Sigmoid colon (tissue), 7 donors: Measurements from ENCODE around the gene CCT2. TPM values are rescaled to one million over a fixed set of nuclear protein-coding genes. Genes with fewer than 3 reads are reported as not detected.

Experiments used
- DNase-seq: peaks from one replicate; pipeline ENCODE4 v3.0.0-alpha.2; 2019
- H3K27ac ChIP-seq, 4 donors: fragments of 200-600 bp; sonication (generic); one replicate each; pipeline ENCODE4 v1.5.1; 2016 to 2019; ENCODE audit warnings: mild to moderate bottlenecking in 1 of 4
- H3K27me3 ChIP-seq, 3 donors: fragments of 200-600 bp; sonication (generic); one replicate each; pipeline ENCODE4 v1.5.1; 2019; ENCODE audit warnings: mild to moderate bottlenecking in 1 of 3
- H3K36me3 ChIP-seq, 4 donors: fragments of 200-600 bp; sonication (generic); one replicate each; pipeline ENCODE4 v1.5.1; 2016 to 2019
- H3K4me1 ChIP-seq, 4 donors: fragments of 200-600 bp; sonication (generic); one replicate each; pipeline ENCODE4 v1.5.1; 2017 to 2019
- H3K4me3 ChIP-seq, 4 donors: fragments of 200-600 bp; sonication (generic); one replicate each; pipeline ENCODE4 v1.5.1; 2017 to 2019; ENCODE audit warnings: mild to moderate bottlenecking in 2 of 4, moderate library complexity in 1 of 4
- H3K9me3 ChIP-seq, 4 donors: fragments of 200-600 bp in 3 of 4; sonication (generic) in 3 of 4; one replicate each; pipeline versions ENCODE4 v1.5.1 to v1.6.1; 2013 to 2019
- EP300 ChIP-seq, 4 donors: sonication (generic); formaldehyde crosslinking; IDR thresholded peaks; one replicate each; pipeline ENCODE4 v1.6.1; 2017; ENCODE audit warnings: antibody characterized with exemption in 4 of 4
- POLR2A ChIP-seq, 2 donors: fragments of 450-650 bp; IDR thresholded peaks; one replicate each; pipeline ENCODE4 v1.6.1; 2016; ENCODE audit warnings: antibody characterized with exemption in 2 of 2, mild to moderate bottlenecking in 2 of 2, moderate library complexity in 2 of 2
- POLR2AphosphoS5 ChIP-seq, 4 donors: sonication (generic); formaldehyde crosslinking; IDR thresholded peaks; one replicate each; pipeline ENCODE4 v1.6.1; 2017; ENCODE audit warnings: antibody characterized with exemption in 4 of 4
- WGBS, 2 donors: extraction: QIAGEN DNeasy Blood & Tissue Kit; methylation state at CpG; one replicate each; pipeline ENCODE4 v1.1.7; 2013; 5-methylcytosine and 5-hydroxymethylcytosine counted together
- intact Hi-C: fragments of 100-400 bp; cut with DNase I; formaldehyde crosslinking; loops from one replicate; pipeline ENCODE4 v1.15.1; 2023
- polyA plus RNA-seq, 3 donors: library from polyadenylated mRNA; stranded (reverse); fragments of 200-250 nt; gene quantifications; one replicate each; pipeline ENCODE4 v1.2.3, GENCODE V29; 2013
- total RNA-seq, 4 donors: library from RNA; depleted of rRNA; stranded (reverse); fragments of >200 nt; gene quantifications; one replicate each; pipeline ENCODE4 v1.1.0, GENCODE V29; 2016
- TF ChIP-seq, protein P1 (sequence below), 4 experiments: fragments of 450-650 bp in 3 of 4; fragments of 200-600 bp in 1 of 4; IDR thresholded peaks; one replicate each; pipeline ENCODE4 v1.5.1; 2016 to 2019; ENCODE audit warnings: antibody characterized with exemption in 4 of 4, mild to moderate bottlenecking in 3 of 4, moderate library complexity in 2 of 4
- donor health status: healthy with polysubstance abuse.
- donor health status: Bipolar disorder and iron deficiency.
- donor health status: healthy.

Gene CCT2
- total and polyA plus RNA-seq, 7 donors, result 79.9 to 126 (median 120) TPM

DNA sequence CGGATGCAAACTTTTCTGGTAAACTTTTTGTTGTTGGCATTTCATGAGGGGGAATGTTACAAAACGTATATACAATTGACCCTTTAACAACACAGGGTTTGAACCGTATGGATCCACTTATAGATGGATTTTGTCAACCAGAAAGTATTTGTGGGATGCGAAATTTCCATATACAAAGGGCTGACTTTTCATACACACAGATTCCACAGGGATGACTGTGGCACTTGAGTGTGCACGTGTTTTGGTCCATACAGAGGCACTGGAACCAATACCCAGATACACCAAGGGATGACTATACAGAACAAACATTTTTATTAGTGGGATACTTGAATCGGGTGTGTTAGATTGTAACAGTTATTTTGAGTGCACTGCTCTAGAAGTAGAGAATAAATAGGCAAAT lies 29.8 kb upstream of the CCT2 start:
- Histone ChIP-seq H3K4me1 (peaks cover 0 to 32% (median 13%) of the 10 kb centered on the region in 4 donors), H3K4me3 (no peak overlapping the region), H3K9me3 (no peaks in the 10 kb centered on the region), H3K36me3 (no peaks in the 10 kb centered on the region), H3K27ac (peak overlapping the region in 3 of 4 donors; percentile 28 to 57 (median 54)), H3K27me3 (no peaks in the 10 kb centered on the region)
- intact Hi-C loops, result no loop called here
- DNase-seq, result no peak
- no peak for TF ChIP-seq EP300 (IDR thresholded peaks at IDR 0.05)
- no peak for TF ChIP-seq POLR2A (IDR thresholded peaks at IDR 0.05)
- TF ChIP-seq, protein P1, sequence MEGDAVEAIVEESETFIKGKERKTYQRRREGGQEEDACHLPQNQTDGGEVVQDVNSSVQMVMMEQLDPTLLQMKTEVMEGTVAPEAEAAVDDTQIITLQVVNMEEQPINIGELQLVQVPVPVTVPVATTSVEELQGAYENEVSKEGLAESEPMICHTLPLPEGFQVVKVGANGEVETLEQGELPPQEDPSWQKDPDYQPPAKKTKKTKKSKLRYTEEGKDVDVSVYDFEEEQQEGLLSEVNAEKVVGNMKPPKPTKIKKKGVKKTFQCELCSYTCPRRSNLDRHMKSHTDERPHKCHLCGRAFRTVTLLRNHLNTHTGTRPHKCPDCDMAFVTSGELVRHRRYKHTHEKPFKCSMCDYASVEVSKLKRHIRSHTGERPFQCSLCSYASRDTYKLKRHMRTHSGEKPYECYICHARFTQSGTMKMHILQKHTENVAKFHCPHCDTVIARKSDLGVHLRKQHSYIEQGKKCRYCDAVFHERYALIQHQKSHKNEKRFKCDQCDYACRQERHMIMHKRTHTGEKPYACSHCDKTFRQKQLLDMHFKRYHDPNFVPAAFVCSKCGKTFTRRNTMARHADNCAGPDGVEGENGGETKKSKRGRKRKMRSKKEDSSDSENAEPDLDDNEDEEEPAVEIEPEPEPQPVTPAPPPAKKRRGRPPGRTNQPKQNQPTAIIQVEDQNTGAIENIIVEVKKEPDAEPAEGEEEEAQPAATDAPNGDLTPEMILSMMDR (IDR thresholded peaks at IDR 0.05), result no peak
- no peak for TF ChIP-seq POLR2AphosphoS5 (IDR thresholded peaks at IDR 0.05)
- WGBS, 2 donors, result 77 to 79% methylated on average over 6 of the region's 6 CpGs

DNA sequence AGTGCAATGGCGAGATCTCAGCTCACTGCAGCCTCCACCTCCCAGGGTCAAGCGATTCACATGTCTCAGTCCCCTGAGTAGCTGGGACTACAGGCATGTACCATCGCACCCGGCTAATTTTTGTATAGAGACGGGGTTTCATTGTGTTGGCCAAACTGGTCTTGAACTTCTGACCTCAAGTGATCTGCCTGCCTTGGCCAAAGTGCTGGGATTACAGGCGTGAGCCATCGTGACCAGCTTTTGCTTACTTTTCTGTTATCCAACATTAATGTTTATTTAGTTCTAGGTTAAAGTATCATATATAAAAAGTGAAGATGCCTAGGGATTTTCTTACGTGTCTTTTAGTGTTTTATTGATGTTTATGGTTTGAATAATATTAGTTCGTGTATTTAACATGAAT lies 28.9 kb upstream of the CCT2 start:
- H3K4me1 ChIP-seq, result peaks cover 0 to 32% (median 13%) of the 10 kb centered on the region in 4 donors
- 71 to 85% methylated on average over 9 of the region's 9 CpGs for WGBS, 2 donors
- intact Hi-C loops, result no loop called here
- no peaks in the 10 kb centered on the region for H3K9me3 ChIP-seq
- DNase-seq, result no peak
- H3K27ac ChIP-seq, result peak overlapping the region in 2 of 4 donors; percentile 54 to 57
- no peak overlapping the region for H3K4me3 ChIP-seq
- no peaks in the 10 kb centered on the region for H3K36me3 ChIP-seq
- TF ChIP-seq, protein P1 (IDR thresholded peaks at IDR 0.05), result no peak
- no peak for TF ChIP-seq EP300 (IDR thresholded peaks at IDR 0.05)
- no peak for TF ChIP-seq POLR2AphosphoS5 (IDR thresholded peaks at IDR 0.05)
- H3K27me3 ChIP-seq, result no peaks in the 10 kb centered on the region

DNA sequence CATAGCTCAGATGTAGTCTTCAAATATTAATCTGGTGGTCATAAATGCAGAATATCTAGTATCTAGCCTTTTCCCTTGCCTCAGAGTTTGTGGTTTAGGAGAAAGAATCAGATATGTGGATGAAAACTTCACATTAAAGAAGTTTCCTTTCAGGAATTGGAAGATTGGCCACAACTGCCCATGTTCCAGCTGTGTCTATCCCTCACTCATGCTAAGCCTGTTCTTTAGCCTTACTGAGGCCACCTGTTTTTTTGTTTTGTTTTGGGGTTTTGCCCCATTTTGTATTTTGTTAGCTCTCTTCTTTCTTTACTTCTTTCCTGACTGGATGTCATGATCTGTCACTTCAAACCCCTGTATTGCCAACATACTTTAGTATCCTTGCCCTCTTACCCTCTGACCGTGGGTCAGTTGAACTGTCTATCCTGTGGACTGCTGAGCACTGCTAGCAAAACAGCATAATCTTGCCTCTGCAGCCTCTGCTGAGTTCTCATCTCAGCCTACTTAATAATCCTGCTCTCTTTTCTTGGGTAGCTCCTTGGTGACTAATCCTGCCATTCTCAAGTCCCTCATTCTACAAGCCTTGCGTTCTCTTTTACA lies 22.0 kb upstream of the CCT2 start:
- H3K27me3 ChIP-seq, result no peaks in the 10 kb centered on the region
- H3K4me3 ChIP-seq, result no peak overlapping the region
- intact Hi-C loops, result no loop called here
- H3K9me3 ChIP-seq, result no peaks in the 10 kb centered on the region
- TF ChIP-seq, protein P1 (IDR thresholded peaks at IDR 0.05), result no peak
- no peak for TF ChIP-seq EP300 (IDR thresholded peaks at IDR 0.05)
- no peak for TF ChIP-seq POLR2A (IDR thresholded peaks at IDR 0.05)
- no peak for TF ChIP-seq POLR2AphosphoS5 (IDR thresholded peaks at IDR 0.05)
- DNase-seq, result no peak
- 96% methylated on average over 2 of the region's 2 CpGs for WGBS, 2 donors
- H3K27ac ChIP-seq, result no peak overlapping the region
- H3K4me1 ChIP-seq, result no peaks in the 10 kb centered on the region
- peaks cover 0 to 21% (median 9%) of the 10 kb centered on the region in 4 donors for H3K36me3 ChIP-seq

DNA sequence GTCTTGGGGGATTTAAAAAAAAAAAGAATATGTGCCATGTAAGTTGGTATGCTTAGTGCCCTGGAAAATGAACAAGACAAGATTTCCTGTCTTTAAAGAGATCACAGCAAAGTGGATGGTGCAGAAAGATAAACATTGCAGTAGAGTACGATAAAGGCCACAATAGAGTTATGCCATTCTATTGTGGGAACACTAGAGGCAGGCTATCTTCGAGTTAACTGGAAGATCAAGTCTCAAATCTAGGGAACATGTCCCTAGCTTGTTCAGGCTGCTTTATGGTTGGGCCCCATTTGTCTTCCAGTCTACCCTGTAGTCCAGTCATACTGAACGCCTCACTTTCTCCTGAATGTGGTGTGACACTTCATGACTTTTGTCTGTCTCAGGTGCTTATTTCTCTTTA lies 18.7 kb upstream of the CCT2 start:
- no peak for TF ChIP-seq POLR2AphosphoS5 (IDR thresholded peaks at IDR 0.05)
- TF ChIP-seq, protein P1 (IDR thresholded peaks at IDR 0.05), result no peak
- TF ChIP-seq EP300 (IDR thresholded peaks at IDR 0.05), result no peak
- TF ChIP-seq POLR2A (IDR thresholded peaks at IDR 0.05), result no peak
- Histone ChIP-seq H3K4me3 (no peak overlapping the region), H3K4me1 (no peaks in the 10 kb centered on the region), H3K9me3 (no peaks in the 10 kb centered on the region), H3K27ac (no peak overlapping the region), H3K27me3 (no peaks in the 10 kb centered on the region), H3K36me3 (peaks cover 0 to 35% (median 14%) of the 10 kb centered on the region in 4 donors)
- DNase-seq, result no peak
- intact Hi-C loops, result no loop called here
- WGBS, 2 donors, result 80 to 85% methylated on average over 3 of the region's 3 CpGs

DNA sequence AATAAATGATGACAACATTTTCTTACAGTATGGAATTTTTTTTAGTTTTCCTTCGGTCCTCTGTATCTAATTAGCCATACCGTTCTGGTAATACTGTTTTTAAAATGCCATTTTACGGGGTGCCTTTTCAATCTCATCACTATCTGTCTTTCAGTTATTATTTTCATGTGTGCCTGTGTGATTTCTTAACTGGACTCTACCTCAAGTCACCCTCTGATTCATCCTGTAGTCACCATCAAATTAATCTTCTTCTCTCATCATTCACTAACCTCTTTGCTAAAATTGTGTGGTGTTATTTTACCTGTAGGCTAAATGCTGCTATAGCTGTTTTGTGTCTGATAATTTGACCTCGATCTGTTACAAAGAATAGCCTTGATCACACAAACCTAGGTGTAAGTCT lies 16.0 kb upstream of the CCT2 start:
- H3K4me1 ChIP-seq, result no peaks in the 10 kb centered on the region
- DNase-seq, result no peak
- H3K27me3 ChIP-seq, result no peaks in the 10 kb centered on the region
- 64 to 80% methylated on average over 4 of the region's 4 CpGs for WGBS, 2 donors
- TF ChIP-seq POLR2AphosphoS5 (IDR thresholded peaks at IDR 0.05), result no peak
- TF ChIP-seq EP300 (IDR thresholded peaks at IDR 0.05), result no peak
- TF ChIP-seq, protein P1 (IDR thresholded peaks at IDR 0.05), result no peak
- no peak for TF ChIP-seq POLR2A (IDR thresholded peaks at IDR 0.05)
- H3K4me3 ChIP-seq, result no peak overlapping the region
- intact Hi-C loops, result no loop called here
- no peak overlapping the region for H3K27ac ChIP-seq
- peaks cover 0 to 49% (median 15%) of the 10 kb centered on the region in 4 donors for H3K36me3 ChIP-seq
- no peaks in the 10 kb centered on the region for H3K9me3 ChIP-seq
